Measurements from ENCODE around the gene C1R. TPM values are rescaled to one million over a fixed set of nuclear protein-coding genes. Genes with fewer than 3 reads are reported as not detected.
"Not testable (repeated sequence)": the region's sequence is repeated elsewhere in the genome, so short reads cannot be mapped to it uniquely, and the experiment has no call there.

C1R gene
- polyA plus RNA-seq, 1 experiment: 703 TPM

DNA sequence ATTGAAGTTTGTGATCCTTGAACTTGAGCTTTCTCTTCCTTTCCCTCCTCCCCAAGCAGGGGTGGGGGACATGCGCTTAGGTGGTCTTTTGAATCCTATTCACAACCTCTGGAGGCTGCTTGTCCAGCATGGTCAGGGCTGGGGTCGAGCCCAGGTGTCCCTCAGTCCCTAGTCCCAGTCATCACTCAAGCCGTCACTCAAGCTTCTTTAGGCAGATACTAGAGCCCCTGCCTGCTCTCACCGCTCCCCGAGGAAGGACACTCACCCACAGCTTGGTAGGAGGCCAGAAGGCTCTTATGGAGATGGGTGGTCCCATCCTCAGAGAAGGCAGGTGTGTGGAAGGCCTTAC lies 17.3 kb upstream of the C1R start:
- POLR2A ChIA-PET: no interaction called here
- H3K4me3 ChIP-seq (ENCODE audit: low read depth, low read length): peak overlapping the region; percentile 68
- TF ChIP-seq, protein P1, sequence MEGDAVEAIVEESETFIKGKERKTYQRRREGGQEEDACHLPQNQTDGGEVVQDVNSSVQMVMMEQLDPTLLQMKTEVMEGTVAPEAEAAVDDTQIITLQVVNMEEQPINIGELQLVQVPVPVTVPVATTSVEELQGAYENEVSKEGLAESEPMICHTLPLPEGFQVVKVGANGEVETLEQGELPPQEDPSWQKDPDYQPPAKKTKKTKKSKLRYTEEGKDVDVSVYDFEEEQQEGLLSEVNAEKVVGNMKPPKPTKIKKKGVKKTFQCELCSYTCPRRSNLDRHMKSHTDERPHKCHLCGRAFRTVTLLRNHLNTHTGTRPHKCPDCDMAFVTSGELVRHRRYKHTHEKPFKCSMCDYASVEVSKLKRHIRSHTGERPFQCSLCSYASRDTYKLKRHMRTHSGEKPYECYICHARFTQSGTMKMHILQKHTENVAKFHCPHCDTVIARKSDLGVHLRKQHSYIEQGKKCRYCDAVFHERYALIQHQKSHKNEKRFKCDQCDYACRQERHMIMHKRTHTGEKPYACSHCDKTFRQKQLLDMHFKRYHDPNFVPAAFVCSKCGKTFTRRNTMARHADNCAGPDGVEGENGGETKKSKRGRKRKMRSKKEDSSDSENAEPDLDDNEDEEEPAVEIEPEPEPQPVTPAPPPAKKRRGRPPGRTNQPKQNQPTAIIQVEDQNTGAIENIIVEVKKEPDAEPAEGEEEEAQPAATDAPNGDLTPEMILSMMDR (IDR thresholded peaks at IDR 0.05; ENCODE audit: insufficient read depth, low read depth, low read length): no peak
- no peak for DNase-seq (ENCODE audit: low read depth)
- H3K27me3 ChIP-seq (ENCODE audit: control insufficient read depth, insufficient read depth, low read length): no peaks in the 10 kb centered on the region
- peaks cover 2% of the 10 kb centered on the region for H3K36me3 ChIP-seq (ENCODE audit: control insufficient read depth, insufficient read depth, low read length)
- CTCF ChIA-PET: interaction anchor here (0.7 to 8.4 kb wide), 24 partner anchors 10 to 238 kb away, joined by 3 to 151 read pairs (median 6); partner anchors contain the start of genes C12orf57, C1R, C1S and RNU7-1

DNA sequence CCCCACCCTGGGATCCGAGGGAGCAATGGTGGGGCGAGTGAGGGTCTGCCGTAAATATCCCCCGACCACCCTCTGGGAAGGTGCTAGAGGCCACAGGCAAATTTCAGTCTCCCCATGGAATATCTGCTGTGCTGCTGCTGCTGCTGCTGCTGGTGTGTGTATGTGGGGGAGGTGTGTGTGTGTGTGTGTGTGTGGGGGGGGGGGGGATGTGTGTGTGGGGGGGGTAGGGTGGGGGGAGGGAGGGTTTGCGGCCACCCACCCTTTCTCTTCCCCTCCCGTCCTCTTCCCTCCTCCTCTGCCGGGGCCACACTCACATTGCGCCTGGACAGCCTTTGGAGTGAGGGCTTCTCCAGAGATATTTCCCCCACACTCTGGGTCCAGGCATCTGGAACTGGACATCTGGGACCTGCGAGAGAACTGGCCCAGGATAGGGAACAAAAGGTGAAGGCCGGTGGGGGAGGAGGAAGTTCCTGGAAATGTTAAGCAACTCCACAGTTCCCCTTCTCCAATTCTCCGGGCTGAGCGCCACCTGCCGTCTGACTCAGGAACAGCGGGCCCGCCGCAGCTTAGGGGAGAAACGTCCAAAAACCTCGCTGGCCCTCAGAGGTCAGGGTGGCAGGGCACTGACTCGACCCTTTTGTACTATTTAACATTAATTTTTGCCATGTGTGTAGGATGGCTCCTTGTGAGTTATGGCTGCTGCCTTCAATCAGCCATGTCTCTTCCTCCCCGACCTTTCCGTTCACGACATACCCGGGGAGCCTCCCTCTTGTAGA lies 16.7 kb upstream of the C1R start, which contains the start of gene C1RL:
C1RL (minus strand) TSS at position 419 of the 776 bp plus-strand sequence; CDS start at position 385, 34 bp downstream.
- POLR2A ChIA-PET: no interaction called here
- no peaks in the 10 kb centered on the region for H3K27me3 ChIP-seq (ENCODE audit: control insufficient read depth, insufficient read depth, low read length)
- CTCF ChIA-PET: interaction anchor here (0.7 to 8.4 kb wide), 37 partner anchors 11 to 237 kb away, joined by 3 to 151 read pairs (median 5); partner anchors contain the start of genes C12orf57, C1R, C1S and RNU7-1
- TF ChIP-seq, protein P1 (IDR thresholded peaks at IDR 0.05; ENCODE audit: insufficient read depth, low read depth, low read length): peak; percentile 98
- peaks cover 6% of the 10 kb centered on the region for H3K36me3 ChIP-seq (ENCODE audit: control insufficient read depth, insufficient read depth, low read length)
- peak within 1 kb of the TSS; percentile 68 for H3K4me3 ChIP-seq (ENCODE audit: low read depth, low read length)
- no peak for DNase-seq (ENCODE audit: low read depth)

DNA sequence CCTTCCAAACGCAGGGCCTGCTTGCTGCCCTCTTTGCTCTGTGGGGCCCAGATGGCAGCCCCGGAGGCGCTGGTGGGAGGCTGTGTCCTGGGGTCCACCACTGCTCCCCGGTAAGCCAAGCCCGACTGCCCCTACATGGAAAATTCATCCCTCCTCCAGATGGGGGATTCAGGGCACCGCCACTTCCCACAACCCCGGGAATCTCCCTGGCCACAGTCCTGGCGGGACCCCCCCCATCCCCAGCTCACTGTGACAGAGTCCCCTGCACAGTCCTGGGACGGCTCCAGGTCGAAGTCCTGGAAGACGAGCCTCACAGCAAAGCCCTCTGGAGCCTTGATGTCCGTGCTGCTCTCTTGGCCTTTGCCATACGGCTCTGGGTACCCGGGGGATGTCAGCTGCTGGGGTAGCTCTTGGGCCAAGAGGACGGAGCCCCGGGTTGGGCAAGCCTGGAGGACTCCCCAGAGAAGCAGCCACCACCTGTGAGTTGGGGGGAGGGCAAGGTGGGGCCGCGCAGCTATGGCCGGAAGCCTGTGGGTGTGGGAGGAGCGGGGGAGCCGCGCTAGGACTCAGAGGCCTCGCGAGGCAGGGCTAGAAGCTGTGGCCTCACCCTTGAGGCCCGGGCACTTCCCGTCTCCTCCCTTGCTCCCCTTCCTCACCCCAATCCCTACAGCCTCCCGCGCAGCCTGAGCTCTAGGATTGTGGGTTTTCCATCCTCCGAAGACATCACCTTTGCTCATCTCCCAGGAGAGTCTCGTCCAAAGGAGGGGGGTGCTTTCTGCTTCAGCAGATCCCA lies 16.0 kb upstream of the C1R start:
- DNase-seq (ENCODE audit: low read depth): no peak
- H3K36me3 ChIP-seq (ENCODE audit: control insufficient read depth, insufficient read depth, low read length): peaks cover 7% of the 10 kb centered on the region; the same call in 1 of the 2 replicates
- POLR2A ChIA-PET: no interaction called here
- TF ChIP-seq, protein P1 (IDR thresholded peaks at IDR 0.05; ENCODE audit: insufficient read depth, low read depth, low read length): 0 out of 2 replicates have a peak, but pooled peaks have one; percentile 5
- H3K4me3 ChIP-seq (ENCODE audit: low read depth, low read length): peak overlapping the region; percentile 68
- CTCF ChIA-PET: interaction anchor here (0.7 to 8.4 kb wide), 21 partner anchors 12 to 184 kb away, joined by 3 to 151 read pairs (median 6); partner anchors contain the start of genes C12orf57, C1R, C1S and RNU7-1
- no peaks in the 10 kb centered on the region for H3K27me3 ChIP-seq (ENCODE audit: control insufficient read depth, insufficient read depth, low read length)

DNA sequence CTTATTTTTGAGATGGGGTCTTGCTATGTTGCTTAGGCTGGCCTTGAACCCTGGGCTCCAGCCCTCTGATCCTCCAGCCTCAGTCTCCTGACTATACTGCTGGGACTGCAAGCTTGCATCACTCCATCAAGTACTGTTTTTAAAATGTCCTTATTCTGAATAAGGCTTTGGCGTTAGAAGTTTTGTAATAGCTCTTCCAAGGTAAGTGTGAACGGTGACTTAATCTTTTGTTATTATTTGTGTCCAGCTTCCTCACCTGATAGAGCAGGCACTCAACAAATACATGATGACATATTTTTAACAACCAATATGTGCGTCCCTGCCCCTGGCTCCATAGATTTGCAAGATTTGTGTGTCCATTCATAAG lies 15.4 kb upstream of the C1R start:
- TF ChIP-seq, protein P1 (IDR thresholded peaks at IDR 0.05; ENCODE audit: insufficient read depth, low read depth, low read length): no peak
- Histone ChIP-seq H3K4me3 (ENCODE audit: low read depth, low read length) (peak overlapping the region; percentile 68), H3K27me3 (ENCODE audit: control insufficient read depth, insufficient read depth, low read length) (no peaks in the 10 kb centered on the region), H3K36me3 (ENCODE audit: control insufficient read depth, insufficient read depth, low read length) (peaks cover 8% of the 10 kb centered on the region; the same call in 1 of the 2 replicates)
- ChIA-PET CTCF (interaction anchor here (0.9 to 8.4 kb wide), 15 partner anchors 12 to 184 kb away, joined by 3 to 151 read pairs (median 6); partner anchors contain the start of genes C12orf57, C1R, C1S and RNU7-1), POLR2A (no interaction called here)
- DNase-seq (ENCODE audit: low read depth): no peak

GRCh38 chr12:7107181-7107580 lies 14.9 kb upstream of the C1R start:
- DNase-seq (ENCODE audit: low read depth); H3K27me3 ChIP-seq (ENCODE audit: control insufficient read depth, insufficient read depth, low read length); H3K4me3 ChIP-seq (ENCODE audit: low read depth, low read length); POLR2A ChIA-PET; H3K36me3 ChIP-seq (ENCODE audit: control insufficient read depth, insufficient read depth, low read length): not testable (repeated sequence)
- CTCF ChIA-PET: interaction anchor here (1.2 to 8.4 kb wide), 8 partner anchors 11 to 182 kb away, joined by 3 to 151 read pairs (median 8); partner anchors contain the start of genes C12orf57, C1R, C1S and RNU7-1

All from BJ (cell line).